Left lung (tissue), 10 donors: ENCODE measurements around the gene RRP12. TPM values are rescaled to one million over a fixed set of nuclear protein-coding genes. Genes with fewer than 3 reads are reported as not detected.
A peak's percentile ranks its signal among the peaks of the same experiment; 100 is the strongest.

ENCODE experiments used
- ATAC-seq: fragments of 200-7000 bp; cut with Tn5 transposase; one replicate; pipeline ENCODE4 v1.9.1; 2020; ENCODE audit warnings: moderate library complexity
- DNase-seq, 4 donors: peaks; one replicate each; pipeline ENCODE4 v3.0.0-alpha.2; 2013 to 2020
- H3K27ac ChIP-seq, 2 donors: fragments of 200-600 bp; sonication (generic) in 1 of 2; one replicate each; pipeline versions ENCODE4 v1.5.0 to v1.8.0; 2020 to 2021
- H3K27me3 ChIP-seq, 2 donors: fragments of 200-600 bp; sonication (generic) in 1 of 2; one replicate each; pipeline versions ENCODE4 v1.5.0 to v1.8.0; 2020 to 2021
- H3K36me3 ChIP-seq, 2 donors: fragments of 200-600 bp; sonication (generic) in 1 of 2; one replicate each; pipeline versions ENCODE4 v1.5.0 to v1.8.0; 2020 to 2021
- H3K4me1 ChIP-seq, 2 donors: fragments of 200-600 bp; one replicate each; pipeline ENCODE4 v1.8.0; 2021
- H3K4me3 ChIP-seq, 2 donors: fragments of 200-600 bp; sonication (generic) in 1 of 2; one replicate each; pipeline versions ENCODE4 v1.5.0 to v1.8.0; 2020 to 2021; ENCODE audit warnings: mild to moderate bottlenecking in 1 of 2
- H3K9me3 ChIP-seq, 2 donors: fragments of 200-600 bp; sonication (generic) in 1 of 2; one replicate each; pipeline versions ENCODE4 v1.5.0 to v1.8.0; 2020 to 2021
- intact Hi-C, 2 donors: fragments of 100-400 bp; cut with DNase I; formaldehyde crosslinking; loops; one replicate each; pipeline versions ENCODE4 v1.11.2 to v1.14.2; 2022
- polyA plus RNA-seq, 6 donors: library from polyadenylated mRNA; unstranded; fragments of 120-200 nt; gene quantifications; one replicate each; pipeline ENCODE4 v1.2.1, GENCODE V29; 2013; ENCODE audit not compliant: insufficient read length in 6 of 6
- total RNA-seq, 2 donors: library from RNA; stranded (reverse); fragmentation: NEBNext Ultra II Directional; extraction: Animal tissue kit (Norgen Biotek cat#: 25700); gene quantifications; one replicate each; pipeline ENCODE4 v1.2.1, GENCODE V29; 2021
- TF ChIP-seq, protein P1 (sequence below), 2 donors: fragments of 200-600 bp; sonication (generic) in 1 of 2; IDR thresholded peaks; one replicate each; pipeline versions ENCODE4 v1.5.0 to v1.8.0; 2021; ENCODE audit warnings: antibody characterized with exemption in 2 of 2
- donor health status: DM: no; HTN: yes; CAD: no.
- donor health status: DM: no; HTN: no; CAD: no.

Gene RRP12
- total and polyA plus RNA-seq, 8 donors = 21.2 to 40.4 (median 24.8) TPM

GRCh38 chr10:97332591-97333350, 68.4 kb downstream of the RRP12 start:
- Histone ChIP-seq H3K4me3 (peak overlapping the region; percentile 80 to 91), H3K4me1 (peaks cover 17 to 76% of the 10 kb centered on the region in 2 donors), H3K27me3 (no peaks in the 10 kb centered on the region), H3K9me3 (no peaks in the 10 kb centered on the region), H3K36me3 (peaks cover 0 to 33% of the 10 kb centered on the region in 2 donors), H3K27ac (peak overlapping the region; percentile 95 to 99)
- intact Hi-C loops = loop anchor here in 1 of 2 donors (5.0 kb wide), 1 partner anchor 55 kb away; no protein-coding TSS in a partner anchor
- TF ChIP-seq, protein P1, sequence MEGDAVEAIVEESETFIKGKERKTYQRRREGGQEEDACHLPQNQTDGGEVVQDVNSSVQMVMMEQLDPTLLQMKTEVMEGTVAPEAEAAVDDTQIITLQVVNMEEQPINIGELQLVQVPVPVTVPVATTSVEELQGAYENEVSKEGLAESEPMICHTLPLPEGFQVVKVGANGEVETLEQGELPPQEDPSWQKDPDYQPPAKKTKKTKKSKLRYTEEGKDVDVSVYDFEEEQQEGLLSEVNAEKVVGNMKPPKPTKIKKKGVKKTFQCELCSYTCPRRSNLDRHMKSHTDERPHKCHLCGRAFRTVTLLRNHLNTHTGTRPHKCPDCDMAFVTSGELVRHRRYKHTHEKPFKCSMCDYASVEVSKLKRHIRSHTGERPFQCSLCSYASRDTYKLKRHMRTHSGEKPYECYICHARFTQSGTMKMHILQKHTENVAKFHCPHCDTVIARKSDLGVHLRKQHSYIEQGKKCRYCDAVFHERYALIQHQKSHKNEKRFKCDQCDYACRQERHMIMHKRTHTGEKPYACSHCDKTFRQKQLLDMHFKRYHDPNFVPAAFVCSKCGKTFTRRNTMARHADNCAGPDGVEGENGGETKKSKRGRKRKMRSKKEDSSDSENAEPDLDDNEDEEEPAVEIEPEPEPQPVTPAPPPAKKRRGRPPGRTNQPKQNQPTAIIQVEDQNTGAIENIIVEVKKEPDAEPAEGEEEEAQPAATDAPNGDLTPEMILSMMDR (IDR thresholded peaks at IDR 0.05) = no peak
- DNase-seq (peak in 3 of 4 donors; percentile 57 to 77 (median 71)), ATAC-seq (peak; percentile 44)

DNA sequence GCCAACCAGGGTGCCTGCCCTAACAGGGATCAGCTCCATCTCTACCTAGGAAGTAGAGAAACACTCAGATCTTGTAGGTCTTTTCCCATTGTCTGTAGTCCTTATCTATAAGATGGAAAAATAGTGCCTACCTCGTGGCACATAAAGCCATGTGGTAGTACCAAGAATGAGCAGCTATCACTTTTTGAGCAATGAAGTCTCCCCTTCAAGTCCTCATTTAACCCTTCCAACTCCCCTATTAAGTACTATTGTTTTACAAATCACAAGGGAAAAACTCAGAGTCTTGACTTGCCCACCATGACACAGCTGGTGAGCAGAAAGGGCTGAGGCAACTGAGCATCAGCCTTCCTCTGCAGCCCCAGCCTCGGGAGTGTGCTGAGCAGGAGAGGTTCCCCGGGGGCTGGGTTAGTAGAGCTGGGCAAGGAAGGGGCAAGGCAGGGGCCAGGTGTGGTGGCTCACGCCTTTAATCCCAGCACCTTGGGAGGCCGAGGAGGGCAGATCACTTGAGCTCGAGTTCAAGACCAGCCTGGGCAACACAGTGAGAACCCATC, 69.9 kb downstream of the RRP12 start:
- H3K4me1 ChIP-seq = peaks cover 17 to 80% of the 10 kb centered on the region in 2 donors
- intact Hi-C loops = loop anchor here in 1 of 2 donors (5.0 kb wide), 1 partner anchor 54 kb away; no protein-coding TSS in a partner anchor
- ATAC-seq = no peak
- H3K27ac ChIP-seq = peak overlapping the region in 1 of 2 donors; percentile 99
- H3K4me3 ChIP-seq = peak overlapping the region in 1 of 2 donors; percentile 91
- H3K27me3 ChIP-seq = no peaks in the 10 kb centered on the region
- TF ChIP-seq, protein P1 (IDR thresholded peaks at IDR 0.05) = no peak
- DNase-seq = no peak
- peaks cover 0 to 33% of the 10 kb centered on the region in 2 donors for H3K36me3 ChIP-seq
- H3K9me3 ChIP-seq = no peaks in the 10 kb centered on the region

- TF ChIP-seq, protein P1 (IDR thresholded peaks at IDR 0.05) = no peak
- H3K36me3 ChIP-seq = peaks cover 0 to 33% of the 10 kb centered on the region in 2 donors
- peaks cover 17 to 73% of the 10 kb centered on the region in 2 donors for H3K4me1 ChIP-seq
- no peak overlapping the region for H3K4me3 ChIP-seq
- ATAC-seq = no peak
- H3K27ac ChIP-seq = peak overlapping the region in 1 of 2 donors; percentile 57
- no peaks in the 10 kb centered on the region for H3K27me3 ChIP-seq
- intact Hi-C loops = loop anchor here in 1 of 2 donors (5.0 kb wide), 1 partner anchor 52 kb away; no protein-coding TSS in a partner anchor
- no peak for DNase-seq
- H3K9me3 ChIP-seq = no peaks in the 10 kb centered on the region
These were observed 71.4 kb downstream of the RRP12 start for GRCh38 chr10:97329766-97330165.

DNA sequence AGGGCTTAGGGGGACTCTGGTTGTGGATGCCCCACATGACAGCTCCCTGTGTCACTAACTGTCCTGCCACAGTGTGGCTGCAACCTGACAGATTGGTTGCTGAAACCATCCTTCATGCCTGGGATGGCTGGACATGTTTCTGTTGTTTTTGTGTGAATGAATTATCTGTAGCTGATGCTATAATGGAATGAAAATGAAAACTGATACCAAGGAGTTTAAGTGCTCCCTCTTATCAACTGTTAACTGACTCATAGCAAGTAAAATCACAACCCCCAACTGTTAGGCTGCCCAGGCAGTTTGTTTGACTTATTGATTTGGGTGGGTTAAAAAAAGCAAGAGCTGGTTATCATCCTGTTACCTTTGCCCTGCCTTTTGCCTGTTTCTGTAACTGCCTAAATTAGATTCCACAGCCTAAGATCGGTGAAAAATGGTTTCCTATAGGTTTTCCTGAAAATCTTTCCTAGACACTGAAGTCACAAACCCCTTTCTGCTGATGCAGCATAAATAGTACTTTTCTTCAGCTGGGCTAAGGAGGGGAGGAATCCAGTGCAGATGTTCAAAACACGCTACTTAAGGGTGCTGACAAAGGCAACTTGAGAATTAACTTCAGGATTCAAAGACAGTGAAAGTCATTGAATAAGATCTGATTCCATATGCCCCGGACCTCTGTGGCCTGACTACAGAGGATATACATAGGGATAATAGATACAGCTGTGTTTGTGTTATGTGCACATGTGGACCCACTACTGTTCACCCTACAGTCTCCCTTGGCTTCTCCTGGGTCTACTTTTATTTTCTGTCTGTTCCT, 72.3 kb downstream of the RRP12 start:
- Histone ChIP-seq H3K27me3 (no peaks in the 10 kb centered on the region), H3K36me3 (peaks cover 0 to 33% of the 10 kb centered on the region in 2 donors), H3K9me3 (no peaks in the 10 kb centered on the region), H3K4me3 (no peak overlapping the region), H3K4me1 (peaks cover 17 to 73% of the 10 kb centered on the region in 2 donors), H3K27ac (peak overlapping the region; percentile 48 to 57)
- TF ChIP-seq, protein P1 (IDR thresholded peaks at IDR 0.05) = no peak
- ATAC-seq (no peak), DNase-seq (no peak)
- intact Hi-C loops = no loop called here
